ENCODE measurements around the gene DOCK2. TPM values are rescaled to one million over a fixed set of nuclear protein-coding genes. Genes with fewer than 3 reads are reported as not detected.

DOCK2 gene
- polyA plus RNA-seq, 3 donors, result 57.5 to 178 (median 115) TPM

DNA sequence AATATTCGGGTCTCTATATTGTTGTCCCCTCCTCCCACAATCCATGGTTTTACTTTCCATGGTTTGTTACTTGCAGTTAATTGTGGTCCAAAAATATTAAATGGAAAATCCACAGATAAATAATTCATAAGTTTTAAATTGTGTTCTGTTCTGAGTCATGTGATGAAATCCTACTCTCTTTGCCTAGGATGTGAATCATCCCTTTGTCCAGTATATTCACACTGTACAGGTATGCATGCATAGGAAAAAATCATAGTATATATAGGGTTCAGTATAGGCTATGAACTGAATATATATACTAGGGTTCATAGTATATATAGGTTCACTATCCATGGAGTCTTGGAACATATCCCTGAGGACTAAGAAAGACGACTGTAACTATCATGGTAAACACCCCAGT, 323.6 kb downstream of the DOCK2 start:
- Histone ChIP-seq H3K4me3 (replicated peaks in 1 of 3; ENCODE audit: low read depth in 2 of 3, low read length in 3 of 3) (no peak overlapping the region), H3K9me3 (replicated peaks in 1 of 2; ENCODE audit: control insufficient read depth in 1 of 2, insufficient read depth in 1 of 2, low read length in 2 of 2) (no peaks in the 10 kb centered on the region), H3K4me1 (ENCODE audit: control insufficient read depth in 1 of 2, insufficient read depth in 2 of 2, low read length in 2 of 2) (no peaks in the 10 kb centered on the region), H3K27ac (ENCODE audit: low read depth in 1 of 2, low read length in 2 of 2) (no peak overlapping the region), H3K79me2 (ENCODE audit: insufficient read depth, low read length) (peaks cover 8% of the 10 kb centered on the region), H3K4me2 (replicated peaks; ENCODE audit: extremely low read depth, low read length, poor library complexity, severe bottlenecking) (no peak overlapping the region), H3K27me3 (ENCODE audit: control insufficient read depth in 2 of 2, insufficient read depth in 2 of 2, low read length in 2 of 2) (no peaks in the 10 kb centered on the region), H3K9ac (ENCODE audit: insufficient read depth, low read length, poor library complexity, severe bottlenecking) (no peak overlapping the region), H3K36me3 (replicated peaks in 1 of 2; ENCODE audit: control insufficient read depth in 1 of 2, insufficient read depth in 2 of 2, low read length in 2 of 2) (peaks cover 13 to 80% of the 10 kb centered on the region in 2 donors), H4K20me1 (ENCODE audit: insufficient read depth, low read length) (peaks cover 99% of the 10 kb centered on the region), H2AFZ (ENCODE audit: insufficient read depth, low read depth, low read length, poor library complexity, severe bottlenecking) (no peak overlapping the region)
- Mint-ChIP-seq H3K9me3 (no peaks in the 10 kb centered on the region), H3K4me1 (no peaks in the 10 kb centered on the region), H3K4me3 (no peak overlapping the region), H3K27me3 (ENCODE audit: low read depth in 3 of 3) (no peaks in the 10 kb centered on the region), H3K27ac (no peak overlapping the region), H3K36me3 (peaks cover 30 to 66% of the 10 kb centered on the region in 2 donors)
- intact Hi-C loops (cut with micrococcal nuclease), result no loop called here
- no peak for TF ChIP-seq CTCF (IDR thresholded peaks at IDR 0.05)
- DNase-seq, result no peak
- no CpG with 5 or more reads among the region's 2 CpGs for WGBS (ENCODE audit: insufficient coverage)

- H3K4me2 ChIP-seq (replicated peaks; ENCODE audit: extremely low read depth, low read length, poor library complexity, severe bottlenecking), result no peak overlapping the region
- no peak overlapping the region for H3K4me3 Mint-ChIP-seq
These were observed 327.2 kb downstream of the DOCK2 start for GRCh38 chr5:169964246-169964645.

More at GRCh38 chr5:169964246-169964645, 327.2 kb downstream of the DOCK2 start:
- intact Hi-C loops (cut with micrococcal nuclease), result no loop called here
- Histone ChIP-seq H3K79me2 (ENCODE audit: insufficient read depth, low read length) (peaks cover 8% of the 10 kb centered on the region), H3K27me3 (ENCODE audit: control insufficient read depth in 2 of 2, insufficient read depth in 2 of 2, low read length in 2 of 2) (no peaks in the 10 kb centered on the region), H3K9ac (ENCODE audit: insufficient read depth, low read length, poor library complexity, severe bottlenecking) (no peak overlapping the region), H3K36me3 (replicated peaks in 1 of 2; ENCODE audit: control insufficient read depth in 1 of 2, insufficient read depth in 2 of 2, low read length in 2 of 2) (peaks cover 21 to 83% of the 10 kb centered on the region in 2 donors), H3K27ac (ENCODE audit: low read depth in 1 of 2, low read length in 2 of 2) (no peak overlapping the region), H4K20me1 (ENCODE audit: insufficient read depth, low read length) (peaks cover 99% of the 10 kb centered on the region), H3K4me1 (ENCODE audit: control insufficient read depth in 1 of 2, insufficient read depth in 2 of 2, low read length in 2 of 2) (no peaks in the 10 kb centered on the region), H2AFZ (ENCODE audit: insufficient read depth, low read depth, low read length, poor library complexity, severe bottlenecking) (no peak overlapping the region), H3K9me3 (replicated peaks in 1 of 2; ENCODE audit: control insufficient read depth in 1 of 2, insufficient read depth in 1 of 2, low read length in 2 of 2) (no peaks in the 10 kb centered on the region), H3K4me3 (replicated peaks in 1 of 3; ENCODE audit: low read depth in 2 of 3, low read length in 3 of 3) (no peak overlapping the region)
- DNase-seq, result no peak
- 91% methylated on average over 1 of the region's 5 CpGs for WGBS (ENCODE audit: insufficient coverage)
- peaks cover 44 to 77% of the 10 kb centered on the region in 2 donors for H3K36me3 Mint-ChIP-seq
- TF ChIP-seq CTCF (IDR thresholded peaks at IDR 0.05), result no peak
- H3K9me3 Mint-ChIP-seq, result no peaks in the 10 kb centered on the region
- H3K27ac Mint-ChIP-seq, result peak overlapping the region in 1 of 7 donors; percentile 29
- peaks cover 0 to under 1% (median 0%) of the 10 kb centered on the region in 3 donors for H3K27me3 Mint-ChIP-seq (ENCODE audit: low read depth in 3 of 3)
- peaks cover 2% of the 10 kb centered on the region for H3K4me1 Mint-ChIP-seq

Measured in CD14-positive monocyte (primary cell).